Endothelial cell of umbilical vein (primary cell): ENCODE data around the gene STAG1. TPM values are rescaled to one million over a fixed set of nuclear protein-coding genes. Genes with fewer than 3 reads are reported as not detected.
A peak's percentile ranks its signal among the peaks of the same experiment; 100 is the strongest.

Experiments
- BruUV-seq: library from RNA; stranded (reverse); fragments of 400-500 nt; replicated peaks from 2 replicates; lab custom pipeline; 2021; lab: Mats Ljungman, UMichigan
- CTCF ChIA-PET: fragments of 300-600, 350-600 bp; sonication (Branson Sonifier 250); formaldehyde crosslinking; loops from one replicate; lab custom pipeline; 2021; ENCODE audit warnings: antibody characterized with exemption, inconsistent platforms; lab: Charles Lee
- POLR2A ChIA-PET: fragments of 300-600, 350-600 bp; sonication (Branson Sonifier 250); formaldehyde crosslinking; loops from one replicate; lab custom pipeline; 2021; ENCODE audit warnings: antibody characterized with exemption, inconsistent platforms; lab: Charles Lee
- DNase-seq: peaks from one replicate; pipeline ENCODE4 v3.0.0-alpha.2; 2011; ENCODE audit warnings: low read depth, low spot score
- FAIRE-seq: peaks from 2 replicates; lab custom pipeline; 2011; peaks lifted over from hg19 to GRCh38; lab: Jason Lieb, UNC
- H2AFZ ChIP-seq: 2 replicates; pipeline ENCODE4 v1.6.0; 2012; ENCODE audit warnings: low read depth, low read length, control low read depth, inconsistent platforms
- H3K27ac ChIP-seq: 2 replicates; pipeline ENCODE4 v1.5.1; 2011; ENCODE audit warnings: low read depth, mild to moderate bottlenecking, control low read depth, low read length, moderate library complexity; ENCODE audit not compliant: insufficient read depth
- H3K27me3 ChIP-seq, 2 experiments: 2 replicates each; pipeline versions ENCODE4 v1.6.0 to v1.6.1; 2011; ENCODE audit warnings: low read length in 2 of 2, mixed read lengths in 1 of 2; ENCODE audit not compliant: control insufficient read depth in 2 of 2, insufficient read depth in 2 of 2
- H3K36me3 ChIP-seq, 2 experiments: 2 replicates in 1 of 2; 3 replicates in 1 of 2; pipeline ENCODE4 v1.5.1; 2011; ENCODE audit warnings: low read length in 2 of 2, mild to moderate bottlenecking in 1 of 2, moderate library complexity in 1 of 2; ENCODE audit not compliant: control insufficient read depth in 2 of 2, insufficient read depth in 2 of 2; ENCODE audit errors: extremely low read depth in 1 of 2
- H3K4me1 ChIP-seq: 3 replicates; pipeline ENCODE4 v1.5.1; 2011; ENCODE audit warnings: mild to moderate bottlenecking, low read length; ENCODE audit not compliant: control insufficient read depth, insufficient read depth; ENCODE audit errors: extremely low read depth
- H3K4me2 ChIP-seq: 2 replicates; pipeline ENCODE4 v1.6.1; 2011; ENCODE audit warnings: low read length, control low read depth, mixed read lengths; ENCODE audit not compliant: insufficient read depth
- H3K4me3 ChIP-seq, 3 experiments: fragments of 200-600 bp in 1 of 3; sonication (generic), shearing (Covaris generic) in 1 of 3; replicated peaks in 1 of 3; 2 replicates each; pipeline ENCODE4 v1.5.1; 2011 to 2016; ENCODE audit warnings: control low read depth in 3 of 3, low read length in 3 of 3, mild to moderate bottlenecking in 2 of 3, inconsistent platforms in 1 of 3, low read depth in 1 of 3, moderate library complexity in 1 of 3; ENCODE audit not compliant: insufficient read depth in 1 of 3
- H3K79me2 ChIP-seq: 2 replicates; pipeline ENCODE4 v1.6.0; 2012; ENCODE audit warnings: low read length, inconsistent platforms; ENCODE audit not compliant: control insufficient read depth, insufficient read depth
- H3K9ac ChIP-seq: replicated peaks from 2 replicates; pipeline ENCODE3; 2011; ENCODE audit warnings: low read length, control low read depth; ENCODE audit not compliant: insufficient read depth; ENCODE audit errors: extremely low read depth
- H3K9me1 ChIP-seq: replicated peaks from 3 replicates; pipeline ENCODE4 v1.6.0; 2011; ENCODE audit warnings: mild to moderate bottlenecking, low read length; ENCODE audit not compliant: control insufficient read depth, insufficient read depth; ENCODE audit errors: extremely low read depth
- H3K9me3 ChIP-seq: replicated peaks from 2 replicates; pipeline ENCODE4 v1.5.1; 2012; ENCODE audit warnings: low read length, inconsistent platforms; ENCODE audit not compliant: control insufficient read depth, insufficient read depth
- H4K20me1 ChIP-seq: replicated peaks from 2 replicates; pipeline ENCODE3; 2011; ENCODE audit warnings: mild to moderate bottlenecking, low read length; ENCODE audit not compliant: control insufficient read depth, insufficient read depth; ENCODE audit errors: extremely low read depth
- EZH2 ChIP-seq: IDR thresholded peaks from 2 replicates; pipeline ENCODE4 v1.6.1; 2012; ENCODE audit warnings: borderline replicate concordance, low read depth, mild to moderate bottlenecking, moderate library complexity, low read length, inconsistent platforms; ENCODE audit not compliant: severe bottlenecking
- FOS ChIP-seq: IDR thresholded peaks from 2 replicates; pipeline ENCODE4 v1.6.1; 2011; ENCODE audit warnings: mild to moderate bottlenecking, low read length, moderate library complexity, borderline replicate concordance; ENCODE audit not compliant: insufficient read depth
- GATA2 ChIP-seq: IDR thresholded peaks from 2 replicates; pipeline ENCODE4 v1.7.0; 2011; ENCODE audit warnings: low read depth, mild to moderate bottlenecking, moderate library complexity, mixed read lengths, low read length; ENCODE audit not compliant: insufficient read length, insufficient read depth
- JUN ChIP-seq: IDR thresholded peaks from 2 replicates; pipeline ENCODE4 v1.6.1; 2011; ENCODE audit warnings: borderline replicate concordance, low read depth; ENCODE audit not compliant: insufficient read length, insufficient read depth
- MYC ChIP-seq: IDR thresholded peaks from one replicate; pipeline ENCODE4 v1.6.1; 2011; ENCODE audit warnings: mild to moderate bottlenecking, low read depth, low read length
- POLR2A ChIP-seq: IDR thresholded peaks from 2 replicates; pipeline ENCODE4 v1.6.1; 2012; ENCODE audit warnings: low read depth, mild to moderate bottlenecking, control low read depth, low read length
- POLR2AphosphoS5 ChIP-seq: IDR thresholded peaks from 2 replicates; pipeline ENCODE4 v1.6.1; 2012; ENCODE audit warnings: low read depth, mild to moderate bottlenecking, control low read depth, low read length, moderate library complexity; ENCODE audit not compliant: insufficient read depth
- dilution Hi-C: fragments of 300-500 bp; cut with MboI; formaldehyde crosslinking; loops from one replicate; pipeline ENCODE4 v1.15.0; 2019; ENCODE audit warnings: low sequenced_read_pairs; ENCODE audit not compliant: extremely low pct_ligation_motif_present
- intact Hi-C: fragments of 100-400 bp; cut with micrococcal nuclease; formaldehyde crosslinking; loops from one replicate; pipeline ENCODE4 v1.10.0; 2022
- polyA plus RNA-seq, 4 experiments: library from polyadenylated mRNA; depleted of rRNA in 3 of 4; stranded (reverse) in 3 of 4; unstranded in 1 of 4; fragments of >200 nt; gene quantifications; 2 replicates each; pipeline versions ENCODE4 v1.2.1 to v1.2.3, GENCODE V29; 2011 to 2012; ENCODE audit warnings: missing spikeins in 1 of 4
- total RNA-seq: library from RNA; stranded (reverse); gene quantifications from 2 replicates; pipeline ENCODE4 v1.2.3, GENCODE V29; 2021
- TF ChIP-seq, protein P1 (sequence below), 2 donors: IDR thresholded peaks; 1 replicate in 1 of 2; 2 replicates in 1 of 2; pipeline ENCODE4 v1.5.1; 2011; ENCODE audit warnings: low read length in 2 of 2, mild to moderate bottlenecking in 2 of 2, moderate library complexity in 2 of 2, control low read depth in 1 of 2, inconsistent platforms in 1 of 2, low read depth in 1 of 2; ENCODE audit not compliant: insufficient read depth in 1 of 2; ENCODE audit errors: extremely low read depth in 1 of 2
- TF ChIP-seq, protein P2 (sequence below): IDR thresholded peaks from 2 replicates; pipeline ENCODE4 v1.6.1; 2011; ENCODE audit not compliant: insufficient read depth, insufficient read length

STAG1 gene
- total and polyA plus RNA-seq, 2 donors (not counting 3 experiments of a cell fraction or from before 2014, with no cell fraction given): 7.4 to 42.1 TPM

DNA sequence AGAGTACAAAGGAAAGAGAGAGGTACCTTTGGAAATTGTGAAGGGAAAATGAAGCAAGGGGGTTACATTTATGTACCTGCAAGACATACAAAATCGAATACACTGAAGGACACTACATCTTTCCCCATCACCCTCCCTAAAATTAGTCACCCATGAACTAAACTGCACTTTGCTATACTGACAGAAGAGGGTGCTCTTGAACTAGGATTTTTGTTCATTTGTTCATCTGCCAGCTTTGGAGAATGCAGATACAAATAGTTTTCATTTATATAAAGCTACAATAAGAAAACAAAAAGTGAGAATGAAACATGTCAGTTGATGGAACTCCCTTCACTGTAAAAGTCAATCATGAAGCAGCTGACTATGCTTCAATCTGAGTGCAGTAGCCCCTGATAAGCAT lies 446.3 kb downstream of the STAG1 start:
- Histone ChIP-seq H3K4me1 (no peaks in the 10 kb centered on the region), H3K9me3 (no peaks in the 10 kb centered on the region), H3K4me3 (no peak overlapping the region), H4K20me1 (no peaks in the 10 kb centered on the region), H3K27ac (no peak overlapping the region), H3K9ac (no peak overlapping the region), H3K9me1 (no peaks in the 10 kb centered on the region), H3K27me3 (no peaks in the 10 kb centered on the region), H3K79me2 (no peaks in the 10 kb centered on the region), H3K4me2 (no peak overlapping the region), H2AFZ (no peak overlapping the region), H3K36me3 (peaks cover 0 to 3% of the 10 kb centered on the region in 2 experiments)
- DNase-seq (peak; percentile 61), FAIRE-seq (peak; percentile 81)
- intact Hi-C loops: no loop called here
- dilution Hi-C loops: no loop called here
- no TSS peak for BruUV-seq
- ChIA-PET CTCF (interaction anchor here (0.6 to 5.2 kb wide), 25 partner anchors 8 to 710 kb away, joined by 3 to 138 read pairs (median 5); partner anchors contain the start of genes NCK1 and STAG1), POLR2A (no interaction called here)
- TF ChIP-seq FOS: no peak
- TF ChIP-seq, protein P1, sequence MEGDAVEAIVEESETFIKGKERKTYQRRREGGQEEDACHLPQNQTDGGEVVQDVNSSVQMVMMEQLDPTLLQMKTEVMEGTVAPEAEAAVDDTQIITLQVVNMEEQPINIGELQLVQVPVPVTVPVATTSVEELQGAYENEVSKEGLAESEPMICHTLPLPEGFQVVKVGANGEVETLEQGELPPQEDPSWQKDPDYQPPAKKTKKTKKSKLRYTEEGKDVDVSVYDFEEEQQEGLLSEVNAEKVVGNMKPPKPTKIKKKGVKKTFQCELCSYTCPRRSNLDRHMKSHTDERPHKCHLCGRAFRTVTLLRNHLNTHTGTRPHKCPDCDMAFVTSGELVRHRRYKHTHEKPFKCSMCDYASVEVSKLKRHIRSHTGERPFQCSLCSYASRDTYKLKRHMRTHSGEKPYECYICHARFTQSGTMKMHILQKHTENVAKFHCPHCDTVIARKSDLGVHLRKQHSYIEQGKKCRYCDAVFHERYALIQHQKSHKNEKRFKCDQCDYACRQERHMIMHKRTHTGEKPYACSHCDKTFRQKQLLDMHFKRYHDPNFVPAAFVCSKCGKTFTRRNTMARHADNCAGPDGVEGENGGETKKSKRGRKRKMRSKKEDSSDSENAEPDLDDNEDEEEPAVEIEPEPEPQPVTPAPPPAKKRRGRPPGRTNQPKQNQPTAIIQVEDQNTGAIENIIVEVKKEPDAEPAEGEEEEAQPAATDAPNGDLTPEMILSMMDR (IDR thresholded peaks at IDR 0.05; ENCODE audit: extremely low read depth in 1 of 2, insufficient read depth in 1 of 2, low read depth in 1 of 2, low read length in 2 of 2): peak in 1 of 2 donors; percentile 39

DNA sequence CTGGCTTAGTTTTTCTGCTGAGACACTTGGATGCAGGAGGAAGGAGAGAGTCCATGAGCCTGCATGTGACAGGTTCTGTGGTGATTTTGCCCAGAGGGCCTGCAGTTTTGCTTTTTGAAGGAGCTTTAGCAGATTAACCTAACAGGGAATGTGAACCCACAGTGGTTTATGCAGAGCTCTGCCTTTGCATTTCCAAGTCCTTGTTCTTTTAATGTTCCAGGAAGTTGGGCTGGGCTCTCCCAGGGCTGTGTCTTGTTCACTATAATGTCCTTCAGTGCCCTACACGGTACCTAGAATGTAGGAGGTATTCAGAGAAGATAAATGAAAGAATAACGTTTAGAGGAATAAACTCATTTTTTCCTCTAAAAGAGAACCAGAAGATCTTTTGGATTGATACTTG lies 451.7 kb downstream of the STAG1 start:
- TF ChIP-seq POLR2AphosphoS5 (no peak), FOS (no peak), EZH2 (no peak), JUN (no peak), MYC (no peak), GATA2 (no peak), POLR2A (no peak)
- TF ChIP-seq, protein P2, sequence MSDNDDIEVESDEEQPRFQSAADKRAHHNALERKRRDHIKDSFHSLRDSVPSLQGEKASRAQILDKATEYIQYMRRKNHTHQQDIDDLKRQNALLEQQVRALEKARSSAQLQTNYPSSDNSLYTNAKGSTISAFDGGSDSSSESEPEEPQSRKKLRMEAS: no peak
- TF ChIP-seq, protein P1 (IDR thresholded peaks at IDR 0.05; ENCODE audit: extremely low read depth in 1 of 2, insufficient read depth in 1 of 2, low read depth in 1 of 2, low read length in 2 of 2): no peak
- intact Hi-C loops: no loop called here
- CTCF ChIA-PET: interaction anchor here (1.0 to 1.2 kb wide), 2 partner anchors 221 to 225 kb away, joined by 3 read pairs; no protein-coding TSS in a partner anchor

More for the DNA sequence above, 451.7 kb downstream of the STAG1 start:
- FAIRE-seq (no peak), DNase-seq (no peak)
- Histone ChIP-seq H4K20me1 (no peaks in the 10 kb centered on the region), H3K9me3 (no peaks in the 10 kb centered on the region), H3K36me3 (peaks cover 0 to 11% of the 10 kb centered on the region in 2 experiments), H3K4me2 (no peak overlapping the region), H3K9ac (no peak overlapping the region), H2AFZ (no peak overlapping the region), H3K9me1 (no peaks in the 10 kb centered on the region), H3K4me3 (no peak overlapping the region), H3K27ac (no peak overlapping the region), H3K4me1 (no peaks in the 10 kb centered on the region), H3K79me2 (no peaks in the 10 kb centered on the region), H3K27me3 (no peaks in the 10 kb centered on the region)
- no TSS peak for BruUV-seq
- dilution Hi-C loops: no loop called here
- POLR2A ChIA-PET: no interaction called here
